Panc1 (cell line): ENCODE measurements around the gene OR2Y1. TPM values are rescaled to one million over a fixed set of nuclear protein-coding genes. Genes with fewer than 3 reads are reported as not detected.

Source experiments
- ATAC-seq: fragments of 200-7000 bp; cut with Tn5 transposase; 2 replicates; pipeline ENCODE4 v1.9.1; 2020; ENCODE audit warnings: mild to moderate bottlenecking, moderate library complexity
- BruUV-seq: library from RNA; stranded (reverse); fragments of 400-500 nt; replicated peaks from 2 replicates; lab custom pipeline; 2021; lab: Mats Ljungman, UMichigan
- CTCF ChIA-PET: fragments of 300-600 bp; sonication (Branson Sonifier 250); formaldehyde crosslinking; loops from one replicate; lab custom pipeline; 2022; ENCODE audit warnings: antibody characterized with exemption; lab: Charles Lee
- POLR2A ChIA-PET: fragments of 300-600 bp; sonication (Branson Sonifier 250); formaldehyde crosslinking; loops from one replicate; lab custom pipeline; 2022; ENCODE audit warnings: antibody characterized with exemption; lab: Charles Lee
- DNase-seq: peaks from one replicate; pipeline ENCODE4 v3.0.0-alpha.2; 2010; ENCODE audit warnings: low read depth, low spot score
- H3K27ac ChIP-seq: 2 replicates; pipeline ENCODE4 v1.5.1; 2011; ENCODE audit warnings: mild to moderate bottlenecking, low read length, inconsistent platforms
- H3K27me3 ChIP-seq: fragments of 200-500 bp; sonication (Bioruptor generic); 2 replicates; pipeline ENCODE4 v1.6.0; 2014; ENCODE audit warnings: low read length, inconsistent platforms; ENCODE audit not compliant: control insufficient read depth, insufficient read depth
- H3K36me3 ChIP-seq: fragments of 200-500 bp; sonication (Bioruptor generic); 2 replicates; pipeline ENCODE4 v1.5.1; 2014; ENCODE audit warnings: inconsistent platforms, mild to moderate bottlenecking, low read length, moderate library complexity; ENCODE audit not compliant: control insufficient read depth, insufficient read depth
- H3K4me1 ChIP-seq: 2 replicates; pipeline ENCODE4 v1.5.1; 2011; ENCODE audit warnings: inconsistent platforms, mild to moderate bottlenecking, low read length, moderate library complexity; ENCODE audit not compliant: control insufficient read depth, insufficient read depth
- H3K4me3 ChIP-seq, 2 experiments: 2 replicates each; pipeline ENCODE4 v1.5.1; 2011 to 2012; ENCODE audit warnings: low read depth in 2 of 2, low read length in 2 of 2, mild to moderate bottlenecking in 2 of 2, inconsistent platforms in 1 of 2, moderate library complexity in 1 of 2
- H3K9me3 ChIP-seq: fragments of 200-500 bp; sonication (Bioruptor generic); 2 replicates; pipeline ENCODE4 v1.5.1; 2014; ENCODE audit warnings: low read depth, mild to moderate bottlenecking, inconsistent platforms, low read length, moderate library complexity; ENCODE audit not compliant: control insufficient read depth, insufficient read depth
- POLR2AphosphoS5 ChIP-seq: IDR thresholded peaks from 2 replicates; pipeline ENCODE4 v1.6.1; 2012; ENCODE audit warnings: mild to moderate bottlenecking, low read depth, low read length, moderate library complexity
- SIN3A ChIP-seq: IDR thresholded peaks from 2 replicates; pipeline ENCODE4 v1.6.1; 2012; ENCODE audit warnings: low read depth, mild to moderate bottlenecking, low read length, moderate library complexity, borderline replicate concordance; ENCODE audit not compliant: insufficient read depth
- TCF7L2 ChIP-seq: IDR thresholded peaks from 2 replicates; pipeline ENCODE4 v1.6.1; 2011; ENCODE audit warnings: mild to moderate bottlenecking, low read depth, low read length, inconsistent platforms
- in situ Hi-C: cut with HindIII; loops from 2 replicates; pipeline ENCODE4 v1.10.0; 2016; ENCODE audit warnings: low sequenced_read_pairs, low pct_unique_long_range_greater_than_20kb
- intact Hi-C: fragments of 100-400 bp; cut with micrococcal nuclease; formaldehyde crosslinking; loops from one replicate; pipeline ENCODE4 v1.10.0; 2022; ENCODE audit not compliant: unreplicated experiment
- total RNA-seq: library from RNA; stranded (reverse); gene quantifications from one replicate; pipeline ENCODE4 v1.2.1, GENCODE V29; 2021; ENCODE audit not compliant: unreplicated experiment
- TF ChIP-seq, protein P1 (sequence below): fragments of 450-650 bp; IDR thresholded peaks from 2 replicates; pipeline ENCODE4 v1.5.1; 2017; ENCODE audit warnings: mild to moderate bottlenecking
- TF ChIP-seq, protein P2 (sequence below), 2 experiments: IDR thresholded peaks; 2 replicates each; pipeline ENCODE4 v1.6.1; 2011 to 2012; ENCODE audit warnings: low read depth in 2 of 2, control low read depth in 1 of 2, low read length in 1 of 2, mild to moderate bottlenecking in 1 of 2, moderate library complexity in 1 of 2; ENCODE audit not compliant: insufficient read depth in 1 of 2

Gene OR2Y1
- total RNA-seq, 1 experiment from 2014 or later = not detected

DNA sequence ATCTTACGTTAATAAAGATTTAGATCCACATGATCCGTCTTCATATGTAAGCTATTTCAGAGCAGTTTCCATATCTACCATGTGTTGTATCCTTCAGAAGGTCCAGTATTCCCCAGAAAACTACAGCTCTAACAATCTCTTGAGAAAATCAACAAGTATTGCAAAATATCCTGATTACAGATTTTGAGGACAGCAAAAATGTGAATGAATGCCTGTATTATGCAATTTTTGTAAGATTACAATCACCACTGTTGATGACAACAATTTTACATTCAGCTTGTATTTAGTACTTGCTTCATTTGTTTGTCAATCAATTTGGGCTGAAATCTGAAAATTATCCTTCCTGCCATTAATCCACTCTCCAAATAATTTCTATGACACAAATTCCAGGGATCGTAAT lies 47.4 kb downstream of the OR2Y1 start:
- Histone ChIP-seq H3K4me1 (no peaks in the 10 kb centered on the region), H3K4me3 (no peak overlapping the region), H3K27ac (no peak overlapping the region), H3K36me3 (no peaks in the 10 kb centered on the region), H3K27me3 (peaks cover 31% of the 10 kb centered on the region), H3K9me3 (peaks cover 5% of the 10 kb centered on the region; the same call in 1 of the 2 replicates)
- POLR2A ChIA-PET = no interaction called here
- ATAC-seq = no peak
- in situ Hi-C loops = no loop called here
- intact Hi-C loops = no loop called here
- no peak for DNase-seq
- CTCF ChIA-PET = no interaction called here
- TF ChIP-seq, protein P1, sequence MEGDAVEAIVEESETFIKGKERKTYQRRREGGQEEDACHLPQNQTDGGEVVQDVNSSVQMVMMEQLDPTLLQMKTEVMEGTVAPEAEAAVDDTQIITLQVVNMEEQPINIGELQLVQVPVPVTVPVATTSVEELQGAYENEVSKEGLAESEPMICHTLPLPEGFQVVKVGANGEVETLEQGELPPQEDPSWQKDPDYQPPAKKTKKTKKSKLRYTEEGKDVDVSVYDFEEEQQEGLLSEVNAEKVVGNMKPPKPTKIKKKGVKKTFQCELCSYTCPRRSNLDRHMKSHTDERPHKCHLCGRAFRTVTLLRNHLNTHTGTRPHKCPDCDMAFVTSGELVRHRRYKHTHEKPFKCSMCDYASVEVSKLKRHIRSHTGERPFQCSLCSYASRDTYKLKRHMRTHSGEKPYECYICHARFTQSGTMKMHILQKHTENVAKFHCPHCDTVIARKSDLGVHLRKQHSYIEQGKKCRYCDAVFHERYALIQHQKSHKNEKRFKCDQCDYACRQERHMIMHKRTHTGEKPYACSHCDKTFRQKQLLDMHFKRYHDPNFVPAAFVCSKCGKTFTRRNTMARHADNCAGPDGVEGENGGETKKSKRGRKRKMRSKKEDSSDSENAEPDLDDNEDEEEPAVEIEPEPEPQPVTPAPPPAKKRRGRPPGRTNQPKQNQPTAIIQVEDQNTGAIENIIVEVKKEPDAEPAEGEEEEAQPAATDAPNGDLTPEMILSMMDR = no peak
- no peak for TF ChIP-seq TCF7L2
- TF ChIP-seq, protein P2, sequence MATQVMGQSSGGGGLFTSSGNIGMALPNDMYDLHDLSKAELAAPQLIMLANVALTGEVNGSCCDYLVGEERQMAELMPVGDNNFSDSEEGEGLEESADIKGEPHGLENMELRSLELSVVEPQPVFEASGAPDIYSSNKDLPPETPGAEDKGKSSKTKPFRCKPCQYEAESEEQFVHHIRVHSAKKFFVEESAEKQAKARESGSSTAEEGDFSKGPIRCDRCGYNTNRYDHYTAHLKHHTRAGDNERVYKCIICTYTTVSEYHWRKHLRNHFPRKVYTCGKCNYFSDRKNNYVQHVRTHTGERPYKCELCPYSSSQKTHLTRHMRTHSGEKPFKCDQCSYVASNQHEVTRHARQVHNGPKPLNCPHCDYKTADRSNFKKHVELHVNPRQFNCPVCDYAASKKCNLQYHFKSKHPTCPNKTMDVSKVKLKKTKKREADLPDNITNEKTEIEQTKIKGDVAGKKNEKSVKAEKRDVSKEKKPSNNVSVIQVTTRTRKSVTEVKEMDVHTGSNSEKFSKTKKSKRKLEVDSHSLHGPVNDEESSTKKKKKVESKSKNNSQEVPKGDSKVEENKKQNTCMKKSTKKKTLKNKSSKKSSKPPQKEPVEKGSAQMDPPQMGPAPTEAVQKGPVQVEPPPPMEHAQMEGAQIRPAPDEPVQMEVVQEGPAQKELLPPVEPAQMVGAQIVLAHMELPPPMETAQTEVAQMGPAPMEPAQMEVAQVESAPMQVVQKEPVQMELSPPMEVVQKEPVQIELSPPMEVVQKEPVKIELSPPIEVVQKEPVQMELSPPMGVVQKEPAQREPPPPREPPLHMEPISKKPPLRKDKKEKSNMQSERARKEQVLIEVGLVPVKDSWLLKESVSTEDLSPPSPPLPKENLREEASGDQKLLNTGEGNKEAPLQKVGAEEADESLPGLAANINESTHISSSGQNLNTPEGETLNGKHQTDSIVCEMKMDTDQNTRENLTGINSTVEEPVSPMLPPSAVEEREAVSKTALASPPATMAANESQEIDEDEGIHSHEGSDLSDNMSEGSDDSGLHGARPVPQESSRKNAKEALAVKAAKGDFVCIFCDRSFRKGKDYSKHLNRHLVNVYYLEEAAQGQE (IDR thresholded peaks at IDR 0.05; ENCODE audit: insufficient read depth in 1 of 2, low read depth in 2 of 2, low read length in 1 of 2) = no peak
- no peak for TF ChIP-seq POLR2AphosphoS5
- BruUV-seq = no TSS peak

DNA sequence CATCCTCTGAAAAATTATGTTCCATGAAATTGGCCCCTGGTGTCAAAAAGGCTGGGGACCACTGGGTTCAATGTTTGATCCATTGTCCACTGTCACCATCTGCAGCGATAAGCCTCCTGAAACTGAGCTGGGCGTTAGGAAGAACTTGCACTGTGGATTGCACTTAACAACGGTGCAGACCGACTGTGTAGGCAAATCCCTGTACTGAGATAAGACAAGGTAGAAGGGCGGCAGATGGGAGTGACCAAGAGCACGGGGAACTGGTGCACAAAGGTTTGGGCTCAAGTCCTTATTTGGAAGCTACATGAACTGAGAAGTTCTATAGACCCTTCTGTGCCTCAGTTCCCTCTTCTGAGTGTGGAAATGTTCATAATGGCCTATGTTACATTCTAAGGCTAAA lies 48.8 kb downstream of the OR2Y1 start:
- ATAC-seq = no peak
- intact Hi-C loops (no loop called here), in situ Hi-C loops (no loop called here)
- TF ChIP-seq TCF7L2 (no peak), POLR2AphosphoS5 (no peak), SIN3A (no peak)
- TF ChIP-seq, protein P1 = no peak
- TF ChIP-seq, protein P2 (IDR thresholded peaks at IDR 0.05; ENCODE audit: insufficient read depth in 1 of 2, low read depth in 2 of 2, low read length in 1 of 2) = no peak
- no TSS peak for BruUV-seq
- DNase-seq = no peak
- ChIA-PET POLR2A (no interaction called here), CTCF (interaction anchor here (0.5 kb wide), 1 partner anchor 15 kb away, joined by 3 read pairs; no protein-coding TSS in a partner anchor)
- H3K27ac ChIP-seq = no peak overlapping the region
- H3K4me3 ChIP-seq = no peak overlapping the region
- H3K9me3 ChIP-seq = peaks cover 3% of the 10 kb centered on the region; the same call in 1 of the 2 replicates
- no peaks in the 10 kb centered on the region for H3K36me3 ChIP-seq
- peaks cover 28% of the 10 kb centered on the region for H3K27me3 ChIP-seq
- H3K4me1 ChIP-seq = no peaks in the 10 kb centered on the region
